Smooth muscle cell (in vitro differentiated cells): ENCODE measurements around the gene ROBO2. TPM values are rescaled to one million over a fixed set of nuclear protein-coding genes. Genes with fewer than 3 reads are reported as not detected.
A peak's percentile ranks its signal among the peaks of the same experiment; 100 is the strongest.

Experiments used
- DNase-seq: peaks from one replicate; lab custom pipeline; 2025; ENCODE audit not compliant: unreplicated experiment; lab: John Stamatoyannopoulos, UW
- H2AFZ ChIP-seq: fragments of 200-600 bp; sonication (generic); 2 replicates; pipeline ENCODE4 v1.6.0; 2016; ENCODE audit warnings: antibody characterized with exemption, low read depth, mild to moderate bottlenecking
- H3F3A ChIP-seq: fragments of 200-600 bp; sonication (generic); 2 replicates; pipeline ENCODE4 v1.6.0; 2017; ENCODE audit warnings: antibody characterized with exemption, low read depth
- H3K27ac ChIP-seq: fragments of 200-600 bp; sonication (generic); 2 replicates; pipeline ENCODE4 v1.5.1; 2016; ENCODE audit warnings: low read depth, mild to moderate bottlenecking
- H3K27me3 ChIP-seq: fragments of 200-600 bp; sonication (generic); 2 replicates; pipeline ENCODE4 v1.6.1; 2016; ENCODE audit warnings: low read depth, mild to moderate bottlenecking
- H3K36me3 ChIP-seq: fragments of 200-600 bp; sonication (generic); 2 replicates; pipeline ENCODE4 v1.5.1; 2016; ENCODE audit warnings: low read depth
- H3K4me1 ChIP-seq: fragments of 200-600 bp; sonication (generic); 2 replicates; pipeline ENCODE4 v1.5.1; 2016; ENCODE audit warnings: low read depth
- H3K4me2 ChIP-seq: fragments of 200-600 bp; sonication (generic); 2 replicates; pipeline ENCODE4 v1.6.0; 2016; ENCODE audit warnings: mild to moderate bottlenecking
- H3K4me3 ChIP-seq: fragments of 200-600 bp; sonication (generic); 2 replicates; pipeline ENCODE4 v1.5.1; 2016; ENCODE audit warnings: mild to moderate bottlenecking
- H3K79me2 ChIP-seq: fragments of 200-600 bp; sonication (generic); 2 replicates; pipeline ENCODE4 v1.6.0; 2016; ENCODE audit warnings: low read depth, mild to moderate bottlenecking
- H3K9ac ChIP-seq: fragments of 200-600 bp; sonication (generic); 2 replicates; pipeline ENCODE4 v1.6.0; 2016; ENCODE audit warnings: low read depth
- H3K9me3 ChIP-seq: fragments of 200-600 bp; sonication (generic); replicated peaks from 2 replicates; pipeline ENCODE4 v1.5.1; 2016; ENCODE audit warnings: low read depth
- H4K20me1 ChIP-seq: fragments of 200-600 bp; sonication (generic); 2 replicates; pipeline ENCODE4 v1.6.0; 2016; ENCODE audit warnings: low read depth
- WGBS: methylation state at CpG from one replicate; pipeline ENCODE4 v1.1.7; 2016; ENCODE audit warnings: low lambda C conversion rate; 5-methylcytosine and 5-hydroxymethylcytosine counted together
- polyA plus RNA-seq: library from polyadenylated mRNA; unstranded; fragments of >200 nt; fragmentation: Nextera tagmentation; extraction: Ambion mirVana; gene quantifications from 2 replicates; pipeline ENCODE4 v1.2.1, GENCODE V29; 2016
- total RNA-seq: library from RNA; depleted of rRNA; stranded (reverse); fragments of >200 nt; gene quantifications from 2 replicates; pipeline ENCODE4 v1.2.3, GENCODE V29; 2014
- TF ChIP-seq, protein P1 (sequence below): fragments of 200-600 bp; sonication (generic); IDR thresholded peaks from 2 replicates; pipeline ENCODE4 v1.5.1; 2017; ENCODE audit warnings: borderline replicate concordance, mild to moderate bottlenecking, antibody characterized with exemption; ENCODE audit not compliant: insufficient read depth, poor library complexity, severe bottlenecking

ROBO2 gene
- total and polyA plus RNA-seq, 2 experiments from 2014 or later: 23.9 to 54.4 TPM

DNA sequence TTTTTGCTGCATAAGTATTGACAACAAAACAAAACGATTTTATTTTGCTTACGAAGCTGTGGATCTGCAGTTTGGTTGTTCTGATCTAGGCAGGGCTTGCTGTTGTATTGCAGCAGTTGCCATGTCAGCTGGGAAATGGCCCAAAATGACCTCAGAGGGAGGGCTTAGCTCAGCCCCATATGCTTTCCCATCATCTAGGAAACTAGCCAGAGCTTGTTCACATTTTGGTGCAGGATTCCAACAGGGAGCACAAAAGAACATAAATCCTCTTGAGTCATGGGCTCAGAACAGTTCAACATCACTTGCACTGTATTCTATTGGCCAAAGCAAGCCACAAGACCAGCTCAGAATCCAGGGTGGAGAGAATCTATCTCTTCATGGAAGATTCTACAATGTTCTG is 42.2 kb upstream of the ROBO2 start:
- Histone ChIP-seq H3K9ac (no peak overlapping the region), H3K4me2 (no peak overlapping the region), H3K79me2 (no peaks in the 10 kb centered on the region), H3K36me3 (no peaks in the 10 kb centered on the region), H3K4me3 (no peak overlapping the region), H3K9me3 (no peaks in the 10 kb centered on the region), H4K20me1 (no peaks in the 10 kb centered on the region), H3K27ac (no peak overlapping the region), H2AFZ (no peak overlapping the region), H3F3A (no peaks in the 10 kb centered on the region), H3K27me3 (no peaks in the 10 kb centered on the region), H3K4me1 (no peaks in the 10 kb centered on the region)
- WGBS: 54% methylated on average over 2 of the region's 2 CpGs
- TF ChIP-seq, protein P1, sequence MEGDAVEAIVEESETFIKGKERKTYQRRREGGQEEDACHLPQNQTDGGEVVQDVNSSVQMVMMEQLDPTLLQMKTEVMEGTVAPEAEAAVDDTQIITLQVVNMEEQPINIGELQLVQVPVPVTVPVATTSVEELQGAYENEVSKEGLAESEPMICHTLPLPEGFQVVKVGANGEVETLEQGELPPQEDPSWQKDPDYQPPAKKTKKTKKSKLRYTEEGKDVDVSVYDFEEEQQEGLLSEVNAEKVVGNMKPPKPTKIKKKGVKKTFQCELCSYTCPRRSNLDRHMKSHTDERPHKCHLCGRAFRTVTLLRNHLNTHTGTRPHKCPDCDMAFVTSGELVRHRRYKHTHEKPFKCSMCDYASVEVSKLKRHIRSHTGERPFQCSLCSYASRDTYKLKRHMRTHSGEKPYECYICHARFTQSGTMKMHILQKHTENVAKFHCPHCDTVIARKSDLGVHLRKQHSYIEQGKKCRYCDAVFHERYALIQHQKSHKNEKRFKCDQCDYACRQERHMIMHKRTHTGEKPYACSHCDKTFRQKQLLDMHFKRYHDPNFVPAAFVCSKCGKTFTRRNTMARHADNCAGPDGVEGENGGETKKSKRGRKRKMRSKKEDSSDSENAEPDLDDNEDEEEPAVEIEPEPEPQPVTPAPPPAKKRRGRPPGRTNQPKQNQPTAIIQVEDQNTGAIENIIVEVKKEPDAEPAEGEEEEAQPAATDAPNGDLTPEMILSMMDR: no peak
- no peak for DNase-seq

- Histone ChIP-seq H3K4me3 (no peak overlapping the region), H4K20me1 (no peaks in the 10 kb centered on the region), H3K4me2 (no peak overlapping the region), H3K9me3 (no peaks in the 10 kb centered on the region), H3F3A (no peaks in the 10 kb centered on the region), H3K9ac (no peak overlapping the region), H3K27ac (no peak overlapping the region), H3K79me2 (no peaks in the 10 kb centered on the region), H3K36me3 (no peaks in the 10 kb centered on the region), H3K4me1 (no peaks in the 10 kb centered on the region), H3K27me3 (no peaks in the 10 kb centered on the region), H2AFZ (no peak overlapping the region)
- WGBS: 89% methylated on average over 3 of the region's 3 CpGs
- no peak for DNase-seq
- TF ChIP-seq, protein P1: no peak
Observed at GRCh38 chr3:76998555-76998954, 41.3 kb upstream of the ROBO2 start.

DNA sequence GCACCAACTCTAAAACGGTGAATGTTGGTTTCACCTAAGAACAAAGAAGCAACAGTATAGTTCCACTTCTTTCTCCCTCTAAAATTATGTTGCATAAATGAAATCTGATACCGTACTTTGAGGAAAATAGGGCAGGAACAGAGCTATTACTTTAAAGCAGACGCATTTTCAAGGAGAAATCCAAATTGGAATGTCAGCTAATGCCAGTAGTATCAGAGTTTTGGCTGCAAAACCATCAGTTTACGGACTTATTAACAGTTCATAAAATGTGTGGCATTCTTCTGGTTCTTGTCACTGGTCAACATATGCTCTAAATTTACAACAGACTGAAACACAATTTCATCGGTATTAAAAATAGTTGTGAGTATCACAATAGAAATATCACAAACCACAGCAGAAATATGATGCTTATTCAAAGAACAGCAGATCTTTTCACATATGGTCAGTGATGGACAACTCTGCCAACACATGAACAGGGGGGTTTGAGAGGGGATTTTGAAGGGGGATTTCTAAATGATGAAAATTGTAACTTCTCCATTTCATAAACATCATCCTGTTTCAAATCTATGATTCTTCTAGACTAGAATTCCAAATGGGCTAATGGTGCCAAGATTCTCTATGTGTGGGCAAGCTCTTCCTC is 38.7 kb upstream of the ROBO2 start:
- TF ChIP-seq, protein P1: no peak
- Histone ChIP-seq H3K79me2 (no peaks in the 10 kb centered on the region), H3K4me1 (no peaks in the 10 kb centered on the region), H3K9me3 (no peaks in the 10 kb centered on the region), H2AFZ (peak overlapping the region; percentile 61), H3F3A (no peaks in the 10 kb centered on the region), H3K9ac (no peak overlapping the region), H3K36me3 (no peaks in the 10 kb centered on the region), H3K4me3 (no peak overlapping the region), H3K4me2 (peak overlapping the region; percentile 45), H4K20me1 (no peaks in the 10 kb centered on the region), H3K27me3 (no peaks in the 10 kb centered on the region), H3K27ac (no peak overlapping the region)
- DNase-seq: no peak
- 37% methylated on average over 5 of the region's 5 CpGs for WGBS

DNA sequence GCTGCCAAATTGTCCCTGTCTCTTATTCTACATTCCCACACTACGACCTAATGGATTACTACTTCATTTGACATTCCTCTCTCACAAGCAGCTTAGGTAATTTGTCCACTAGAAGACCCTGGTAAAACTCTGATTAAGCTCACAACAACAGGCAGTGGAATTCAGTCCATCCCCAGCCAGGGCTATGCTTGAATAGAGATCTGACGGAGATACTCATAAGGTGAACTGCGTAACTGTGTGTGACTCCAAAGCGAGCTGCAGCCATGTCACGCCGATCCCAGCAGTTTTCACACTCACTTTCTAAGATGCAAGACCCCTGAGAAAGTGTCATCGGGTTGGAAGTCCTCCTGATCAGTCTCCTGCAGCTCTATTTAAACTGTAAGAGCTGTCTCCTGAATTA is 25.7 kb upstream of the ROBO2 start:
- TF ChIP-seq, protein P1: no peak

More for the DNA sequence above, 25.7 kb upstream of the ROBO2 start:
- H3K79me2 ChIP-seq: no peaks in the 10 kb centered on the region
- H3K4me1 ChIP-seq: peaks cover 4% of the 10 kb centered on the region
- no peaks in the 10 kb centered on the region for H3K36me3 ChIP-seq
- peaks cover 4% of the 10 kb centered on the region for H3K27me3 ChIP-seq
- H3F3A ChIP-seq: no peaks in the 10 kb centered on the region
- no peak for DNase-seq
- H2AFZ ChIP-seq: peak overlapping the region; percentile 32
- H3K27ac ChIP-seq: no peak overlapping the region
- H3K9me3 ChIP-seq: no peaks in the 10 kb centered on the region
- no peaks in the 10 kb centered on the region for H4K20me1 ChIP-seq
- no peak overlapping the region for H3K4me3 ChIP-seq
- 50% methylated on average over 7 of the region's 7 CpGs for WGBS
- no peak overlapping the region for H3K4me2 ChIP-seq
- H3K9ac ChIP-seq: no peak overlapping the region
